Osteoblast (primary cell): ENCODE measurements around the gene ADAM17. TPM values are rescaled to one million over a fixed set of nuclear protein-coding genes. Genes with fewer than 3 reads are reported as not detected.
"Not testable (repeated sequence)": the region's sequence is repeated elsewhere in the genome, so short reads cannot be mapped to it uniquely, and the experiment has no call there.

Source experiments
- DNase-seq: peaks from one replicate; pipeline ENCODE4 v3.0.0; 2011; ENCODE audit warnings: low spot score, mixed read lengths; ENCODE audit not compliant: insufficient read length; ENCODE audit errors: missing footprints
- H2AFZ ChIP-seq: 2 replicates; pipeline ENCODE4 v1.6.0; 2011; ENCODE audit warnings: mild to moderate bottlenecking, low read length
- H3K27ac ChIP-seq: 2 replicates; pipeline ENCODE4 v1.5.1; 2011; ENCODE audit warnings: mild to moderate bottlenecking, low read depth, low read length, moderate library complexity
- H3K27me3 ChIP-seq: 2 replicates; pipeline ENCODE4 v1.6.0; 2012; ENCODE audit warnings: mild to moderate bottlenecking, control low read depth, inconsistent platforms, low read length, moderate library complexity; ENCODE audit not compliant: insufficient read depth
- H3K36me3 ChIP-seq: 2 replicates; pipeline ENCODE4 v1.5.1; 2011; ENCODE audit warnings: mild to moderate bottlenecking, low read length, control low read depth, moderate library complexity; ENCODE audit not compliant: insufficient read depth
- H3K4me1 ChIP-seq: 2 replicates; pipeline ENCODE4 v1.5.1; 2011; ENCODE audit warnings: mild to moderate bottlenecking, low read length, control low read depth, moderate library complexity; ENCODE audit not compliant: insufficient read depth
- H3K4me2 ChIP-seq: 2 replicates; pipeline ENCODE4 v1.6.0; 2011; ENCODE audit warnings: mild to moderate bottlenecking, low read length; ENCODE audit not compliant: insufficient read depth
- H3K4me3 ChIP-seq: fragments of 200-600 bp; sonication (generic); 3 replicates; pipeline ENCODE4 v1.5.1; 2012; ENCODE audit warnings: mild to moderate bottlenecking, low read length, inconsistent platforms; ENCODE audit not compliant: insufficient read depth
- H3K79me2 ChIP-seq: 2 replicates; pipeline ENCODE4 v1.6.0; 2012; ENCODE audit warnings: mild to moderate bottlenecking, low read length, control low read depth, inconsistent platforms; ENCODE audit not compliant: insufficient read depth
- H3K9me3 ChIP-seq: 2 replicates; pipeline ENCODE4 v1.5.1; 2011; ENCODE audit warnings: low read depth, low read length, control low read depth
- H4K20me1 ChIP-seq: 2 replicates; pipeline ENCODE4 v1.6.0; 2012; ENCODE audit warnings: mild to moderate bottlenecking, low read length, control low read depth; ENCODE audit not compliant: insufficient read depth
- total RNA-seq: library from RNA; depleted of rRNA; stranded (reverse); fragments of >200 nt; gene quantifications from 2 replicates; pipeline ENCODE4 v1.2.3, GENCODE V29; 2012
- TF ChIP-seq, protein P1 (sequence below): IDR thresholded peaks from 2 replicates; pipeline ENCODE4 v1.5.1; 2011; ENCODE audit warnings: mild to moderate bottlenecking, low read depth, low read length, moderate library complexity; ENCODE audit errors: extremely low read depth

The ADAM17 gene
- total RNA-seq, 1 donor = 69.1 TPM

DNA sequence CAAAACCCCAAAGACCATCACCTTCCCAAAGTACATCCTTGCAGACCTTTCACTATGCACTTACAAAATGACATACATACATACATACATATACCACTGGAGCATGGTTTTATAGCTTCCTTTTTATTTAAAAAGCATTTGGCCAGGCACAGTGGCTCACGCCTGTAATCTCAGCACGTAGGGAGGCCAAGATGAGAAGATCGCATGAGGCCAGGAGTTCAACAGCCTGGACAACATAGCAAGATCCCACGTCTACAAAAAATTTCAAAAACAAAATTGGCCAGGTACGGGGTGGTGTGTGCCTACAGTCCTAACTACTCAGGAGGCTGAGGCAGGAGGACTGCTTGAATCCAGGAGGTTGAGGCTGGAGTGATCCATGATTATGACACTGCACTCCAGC lies 29.9 kb upstream of the ADAM17 start:
- Histone ChIP-seq H3K27ac (no peak overlapping the region), H3K27me3 (no peaks in the 10 kb centered on the region), H3K4me3 (no peak overlapping the region), H3K36me3 (peaks cover 52% of the 10 kb centered on the region), H3K4me1 (no peaks in the 10 kb centered on the region), H4K20me1 (peaks cover 13% of the 10 kb centered on the region), H3K9me3 (no peaks in the 10 kb centered on the region), H3K79me2 (peaks cover 57% of the 10 kb centered on the region), H2AFZ (no peak overlapping the region), H3K4me2 (no peak overlapping the region)
- DNase-seq = no peak
- TF ChIP-seq, protein P1, sequence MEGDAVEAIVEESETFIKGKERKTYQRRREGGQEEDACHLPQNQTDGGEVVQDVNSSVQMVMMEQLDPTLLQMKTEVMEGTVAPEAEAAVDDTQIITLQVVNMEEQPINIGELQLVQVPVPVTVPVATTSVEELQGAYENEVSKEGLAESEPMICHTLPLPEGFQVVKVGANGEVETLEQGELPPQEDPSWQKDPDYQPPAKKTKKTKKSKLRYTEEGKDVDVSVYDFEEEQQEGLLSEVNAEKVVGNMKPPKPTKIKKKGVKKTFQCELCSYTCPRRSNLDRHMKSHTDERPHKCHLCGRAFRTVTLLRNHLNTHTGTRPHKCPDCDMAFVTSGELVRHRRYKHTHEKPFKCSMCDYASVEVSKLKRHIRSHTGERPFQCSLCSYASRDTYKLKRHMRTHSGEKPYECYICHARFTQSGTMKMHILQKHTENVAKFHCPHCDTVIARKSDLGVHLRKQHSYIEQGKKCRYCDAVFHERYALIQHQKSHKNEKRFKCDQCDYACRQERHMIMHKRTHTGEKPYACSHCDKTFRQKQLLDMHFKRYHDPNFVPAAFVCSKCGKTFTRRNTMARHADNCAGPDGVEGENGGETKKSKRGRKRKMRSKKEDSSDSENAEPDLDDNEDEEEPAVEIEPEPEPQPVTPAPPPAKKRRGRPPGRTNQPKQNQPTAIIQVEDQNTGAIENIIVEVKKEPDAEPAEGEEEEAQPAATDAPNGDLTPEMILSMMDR = no peak

DNA sequence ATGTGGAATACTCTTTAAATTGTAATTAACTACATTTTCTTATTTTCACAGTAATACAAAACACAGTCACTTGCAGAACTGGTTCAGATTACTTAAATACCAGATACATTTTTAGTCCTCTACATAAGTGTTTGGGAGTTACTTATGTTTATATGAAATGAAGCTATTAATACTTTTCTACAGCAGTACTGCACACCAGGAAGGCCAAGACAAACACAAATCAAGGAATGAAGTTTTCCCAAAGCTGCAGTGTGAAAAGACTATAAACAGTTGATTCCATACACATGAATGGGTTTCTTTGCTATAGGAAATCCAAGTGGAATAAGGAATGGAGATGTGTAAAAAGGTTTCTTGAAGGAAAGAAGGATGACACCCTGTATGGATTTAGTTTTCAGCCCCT lies 29.3 kb upstream of the ADAM17 start:
- H3K27me3 ChIP-seq, H3K4me1 ChIP-seq, H3K27ac ChIP-seq, H4K20me1 ChIP-seq, H2AFZ ChIP-seq, H3K4me2 ChIP-seq, H3K4me3 ChIP-seq, H3K9me3 ChIP-seq, DNase-seq: not testable (repeated sequence)
- peaks cover 47% of the 10 kb centered on the region for H3K36me3 ChIP-seq
- H3K79me2 ChIP-seq = peaks cover 51% of the 10 kb centered on the region

DNA sequence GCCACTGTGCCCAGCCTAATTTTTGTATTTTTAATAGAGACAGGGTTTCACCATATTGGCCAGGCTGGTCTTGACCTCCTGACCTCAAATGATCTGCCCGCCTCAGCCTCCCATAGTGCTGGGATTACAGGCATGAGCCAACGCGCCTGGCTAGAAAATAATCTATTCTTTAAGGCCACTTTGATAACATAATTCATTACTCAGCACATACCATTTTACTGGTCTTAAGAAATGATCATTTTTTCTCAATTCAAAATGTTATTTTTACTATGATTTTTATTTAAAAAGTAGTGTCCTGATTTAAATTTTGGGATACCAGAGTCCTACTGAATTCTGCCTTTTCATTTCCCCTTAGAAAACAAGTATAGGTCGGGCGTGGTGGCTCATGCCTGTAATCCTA lies 27.0 kb upstream of the ADAM17 start:
- Histone ChIP-seq H3K36me3 (peaks cover 30% of the 10 kb centered on the region), H3K27ac (no peak overlapping the region), H3K27me3 (no peaks in the 10 kb centered on the region), H2AFZ (no peak overlapping the region), H3K79me2 (peaks cover 28% of the 10 kb centered on the region), H3K9me3 (no peaks in the 10 kb centered on the region), H3K4me1 (no peaks in the 10 kb centered on the region), H4K20me1 (peaks cover 3% of the 10 kb centered on the region), H3K4me2 (no peak overlapping the region), H3K4me3 (no peak overlapping the region)
- no peak for DNase-seq
- TF ChIP-seq, protein P1 = no peak

DNA sequence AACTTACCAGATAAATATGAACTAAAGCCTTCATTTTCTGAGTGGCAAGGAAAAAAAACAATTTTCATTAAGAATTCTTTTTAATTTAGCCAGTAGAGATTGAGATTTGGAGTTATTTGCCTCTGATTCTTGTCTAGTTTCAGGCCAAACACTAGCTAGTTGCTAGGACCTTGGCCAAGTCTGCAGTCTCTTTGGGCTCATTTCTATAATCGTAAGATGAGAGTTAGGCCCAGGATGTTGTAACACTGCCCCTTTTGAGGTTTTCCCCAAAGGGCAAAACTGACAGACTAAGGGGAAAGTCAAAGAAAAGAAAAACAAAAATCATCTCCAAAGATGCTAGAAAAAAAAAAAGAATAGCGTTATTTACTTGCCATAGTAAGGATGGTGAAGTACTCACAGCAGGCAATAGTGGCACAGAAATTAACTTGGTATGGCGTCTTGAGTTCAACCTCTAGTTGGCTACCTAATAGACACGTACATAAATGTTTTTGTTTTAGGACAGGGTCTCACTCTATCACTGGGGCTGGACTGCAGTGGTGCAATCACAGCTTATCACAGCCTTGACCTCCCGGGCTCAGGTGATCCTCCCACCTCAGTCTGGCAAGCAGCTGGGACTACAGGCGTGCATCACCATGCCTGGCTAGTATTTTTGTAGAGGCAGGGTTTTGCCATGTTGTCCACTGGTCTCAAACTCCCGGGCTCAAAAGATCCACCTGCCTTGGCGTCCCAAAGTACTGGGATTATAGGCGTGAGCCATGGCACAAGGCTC lies 23.0 kb upstream of the ADAM17 start:
- no peak for DNase-seq
- H3K4me3 ChIP-seq = no peak overlapping the region
- H3K4me2 ChIP-seq = no peak overlapping the region
- TF ChIP-seq, protein P1 = no peak
- H3K36me3 ChIP-seq = peaks cover 6% of the 10 kb centered on the region
- H3K27me3 ChIP-seq = no peaks in the 10 kb centered on the region
- H2AFZ ChIP-seq = no peak overlapping the region
- peaks cover 3% of the 10 kb centered on the region for H3K79me2 ChIP-seq
- H3K27ac ChIP-seq = no peak overlapping the region
- peaks cover 2% of the 10 kb centered on the region for H3K4me1 ChIP-seq
- no peaks in the 10 kb centered on the region for H4K20me1 ChIP-seq
- no peaks in the 10 kb centered on the region for H3K9me3 ChIP-seq
